HepG2 (cell line): Measurements from ENCODE around the gene PCNT. TPM values are rescaled to one million over a fixed set of nuclear protein-coding genes. Genes with fewer than 3 reads are reported as not detected.
A peak's percentile ranks its signal among the peaks of the same experiment; 100 is the strongest.

Experiments
- ARNT ChIP-seq: fragments of 450-650 bp; IDR thresholded peaks from 2 replicates; pipeline ENCODE4 v1.6.1; 2017
- ARNT2 ChIP-seq: sonication (generic); formaldehyde crosslinking; IDR thresholded peaks from 2 replicates; pipeline ENCODE4 v1.8.0; 2022; ENCODE audit warnings: mild to moderate bottlenecking, low read depth, missing genetic modification reagents, moderate library complexity
- BHLHE40 ChIP-seq: IDR thresholded peaks from 2 replicates; pipeline ENCODE4 v1.6.1; 2011; ENCODE audit warnings: low read length, improper control_type of control experiment
- BRD4 ChIP-seq: sonication (generic); formaldehyde crosslinking; IDR thresholded peaks from 2 replicates; pipeline ENCODE4 v1.4.0; 2020; ENCODE audit warnings: missing genetic modification reagents
- FOXK1 ChIP-seq: sonication (generic); formaldehyde crosslinking; IDR thresholded peaks from 2 replicates; pipeline ENCODE4 v1.4.0; 2020; ENCODE audit warnings: low read depth, missing genetic modification reagents, borderline replicate concordance
- HNRNPH1 ChIP-seq: fragments of 200-400 bp; formaldehyde crosslinking; optimal IDR thresholded peaks from 2 replicates; pipeline ENCODE3; 2017; ENCODE audit warnings: mild to moderate bottlenecking, low read depth, low read length
- IRF2 ChIP-seq: IDR thresholded peaks from 2 replicates; pipeline ENCODE4 v1.6.1; 2018; ENCODE audit warnings: missing genetic modification reagents, missing compliant biosample characterization
- IRX3 ChIP-seq: sonication (generic); formaldehyde crosslinking; IDR thresholded peaks from 2 replicates; pipeline ENCODE4 v1.8.1; 2023; ENCODE audit warnings: mild to moderate bottlenecking, low read depth, missing genetic modification reagents, borderline replicate concordance
- MAF1 ChIP-seq: sonication (generic); formaldehyde crosslinking; IDR thresholded peaks from 2 replicates; pipeline ENCODE4 v1.5.0; 2020; ENCODE audit warnings: missing genetic modification reagents, borderline replicate concordance
- MAFF ChIP-seq: IDR thresholded peaks from 2 replicates; pipeline ENCODE4 v1.6.1; 2011; ENCODE audit warnings: low read depth, low read length, improper control_type of control experiment
- MED1 ChIP-seq: sonication (generic); formaldehyde crosslinking; IDR thresholded peaks from 2 replicates; pipeline ENCODE4 v1.4.0; 2020; ENCODE audit warnings: missing genetic modification reagents
- NFYB ChIP-seq: sonication (generic); formaldehyde crosslinking; IDR thresholded peaks from 2 replicates; pipeline ENCODE4 v1.4.0; 2020; ENCODE audit warnings: missing genetic modification reagents
- SNAPC2 ChIP-seq: sonication (generic); formaldehyde crosslinking; IDR thresholded peaks from 2 replicates; pipeline ENCODE4 v1.8.1; 2022; ENCODE audit warnings: mild to moderate bottlenecking, missing genetic modification reagents
- SOX13 ChIP-seq, 3 experiments: fragments of 450-650 bp in 1 of 3; sonication (generic) in 1 of 3; formaldehyde crosslinking in 1 of 3; IDR thresholded peaks in 2 of 3; conservative IDR thresholded peaks in 1 of 3; 2 replicates each; pipeline versions ENCODE4 v1.5.0 to v1.6.1; 2016 to 2020; ENCODE audit warnings: antibody characterized with exemption in 1 of 3, mild to moderate bottlenecking in 1 of 3, missing compliant biosample characterization in 1 of 3, missing genetic modification reagents in 1 of 3, moderate library complexity in 1 of 3
- SRY ChIP-seq: sonication (generic); formaldehyde crosslinking; IDR thresholded peaks from 2 replicates; pipeline ENCODE4 v1.8.0; 2022; ENCODE audit warnings: mild to moderate bottlenecking, missing genetic modification reagents
- TGIF2 ChIP-seq: IDR thresholded peaks from 2 replicates; pipeline ENCODE4 v1.6.1; 2016; ENCODE audit warnings: control low read depth, missing compliant biosample characterization
- ZMYM4 ChIP-seq: sonication (generic); formaldehyde crosslinking; IDR thresholded peaks from 2 replicates; pipeline ENCODE4 v1.8.1; 2023; ENCODE audit warnings: mild to moderate bottlenecking, missing genetic modification reagents
- ZNF317 ChIP-seq: sonication (generic); formaldehyde crosslinking; IDR thresholded peaks from 2 replicates; pipeline ENCODE4 v1.5.0; 2020; ENCODE audit warnings: mild to moderate bottlenecking, missing genetic modification reagents
- ZNF441 ChIP-seq: sonication (generic); formaldehyde crosslinking; IDR thresholded peaks from 2 replicates; pipeline ENCODE4 v1.7.0; 2021; ENCODE audit warnings: missing genetic modification reagents, borderline replicate concordance
- ZNF501 ChIP-seq: sonication (generic); formaldehyde crosslinking; IDR thresholded peaks from 2 replicates; pipeline ENCODE4 v1.5.1; 2020; ENCODE audit warnings: mild to moderate bottlenecking, moderate library complexity, missing genetic modification reagents
- ZNF777 ChIP-seq: sonication (generic); formaldehyde crosslinking; IDR thresholded peaks from 2 replicates; pipeline ENCODE4 v1.4.0; 2020; ENCODE audit warnings: missing genetic modification reagents
- polyA plus RNA-seq, 8 experiments: library from polyadenylated mRNA; depleted of rRNA in 3 of 8; stranded (reverse) in 7 of 8; unstranded in 1 of 8; fragments of >200 nt; fragmentation: Illumina TruSeq in 4 of 8; extraction: Trizol in 4 of 8; gene quantifications; 2 replicates each; pipeline versions ENCODE4 v1.2.1 to v1.2.3, GENCODE V29; 2011 to 2016; ENCODE audit warnings: low read depth in 4 of 8, missing spikeins in 1 of 8, mixed read lengths in 1 of 8; ENCODE audit not compliant: insufficient read depth in 1 of 8
- total RNA-seq, 5 experiments: library from RNA; depleted of rRNA; stranded (reverse); fragments of >200 nt; fragmentation: Illumina TruSeq; extraction: Trizol; gene quantifications; 2 replicates each; pipeline ENCODE4 v1.2.3, GENCODE V29; 2016; ENCODE audit warnings: low read depth in 1 of 5
- TF ChIP-seq, protein P1 (sequence below): IDR thresholded peaks from 2 replicates; pipeline ENCODE4 v1.6.1; 2016
- TF ChIP-seq, protein P2 (sequence below): sonication (generic); formaldehyde crosslinking; IDR thresholded peaks from 2 replicates; pipeline ENCODE4 v1.5.0; 2020; ENCODE audit warnings: missing genetic modification reagents
- TF ChIP-seq, protein P3 (sequence below): sonication (generic); formaldehyde crosslinking; IDR thresholded peaks from 2 replicates; pipeline ENCODE4 v1.4.0; 2020; ENCODE audit warnings: missing genetic modification reagents
- TF ChIP-seq, protein P4 (sequence below): sonication (generic); formaldehyde crosslinking; IDR thresholded peaks from 2 replicates; pipeline ENCODE4 v1.8.1; 2023; ENCODE audit warnings: missing genetic modification reagents, mild to moderate bottlenecking, borderline replicate concordance
- TF ChIP-seq, protein P5 (sequence below): fragments of 450-650 bp; IDR thresholded peaks from 2 replicates; pipeline ENCODE4 v1.6.1; 2016

Gene PCNT
- total and polyA plus RNA-seq, 2 of the 13 experiments (the other 11 are each of a cell fraction or from before 2014, with no cell fraction given) = 5.6 to 12.4 TPM

DNA sequence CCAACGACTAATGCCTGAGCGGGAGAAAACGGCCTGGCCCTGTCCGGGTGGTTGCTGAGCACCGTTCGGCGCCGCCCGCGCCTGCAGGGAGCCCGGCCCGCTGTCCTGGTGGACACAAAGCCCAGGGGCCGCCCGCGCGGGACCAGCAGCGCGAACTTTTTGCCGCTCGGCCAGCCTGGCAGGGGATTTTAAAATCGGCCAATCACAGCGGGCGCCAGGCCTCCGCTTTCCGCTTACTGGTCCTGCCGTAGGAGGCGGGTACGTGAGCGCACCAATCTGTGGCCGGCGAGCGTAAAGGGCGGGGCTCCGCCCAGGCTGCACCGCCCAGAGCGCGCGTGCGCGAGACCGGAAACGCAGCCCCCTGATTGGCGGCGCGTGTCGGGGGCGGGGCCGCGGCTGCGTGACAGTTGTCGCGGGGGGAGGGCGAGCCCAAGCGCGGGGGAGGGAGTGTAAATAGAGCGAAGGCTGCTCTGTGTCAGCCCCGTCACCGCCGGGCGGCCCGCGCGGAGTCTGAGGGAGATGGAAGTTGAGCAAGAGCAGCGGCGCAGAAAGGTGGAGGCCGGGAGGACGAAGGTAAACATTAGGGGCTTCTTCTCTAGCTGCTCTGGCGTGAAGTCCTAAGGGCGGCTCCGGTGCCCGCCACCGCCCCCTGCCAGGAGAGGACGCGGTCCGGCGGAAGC is at the start of gene PCNT, which contains the start of gene C21orf58 (continued):
- peak; percentile 86 for TF ChIP-seq ZNF501 (CRISPR knock-in tag)
- TF ChIP-seq IRX3 (CRISPR knock-in tag) = 0 out of 2 replicates have a peak, but pooled peaks have one; percentile 44
- TF ChIP-seq MED1 (CRISPR knock-in tag) = no peak
- peak; percentile 55; the same call in 1 of the 2 replicates for TF ChIP-seq SNAPC2
- TF ChIP-seq IRF2 (CRISPR knock-in tag) = 0 out of 2 replicates have a peak, but pooled peaks have one; percentile 5
- TF ChIP-seq, protein P1, sequence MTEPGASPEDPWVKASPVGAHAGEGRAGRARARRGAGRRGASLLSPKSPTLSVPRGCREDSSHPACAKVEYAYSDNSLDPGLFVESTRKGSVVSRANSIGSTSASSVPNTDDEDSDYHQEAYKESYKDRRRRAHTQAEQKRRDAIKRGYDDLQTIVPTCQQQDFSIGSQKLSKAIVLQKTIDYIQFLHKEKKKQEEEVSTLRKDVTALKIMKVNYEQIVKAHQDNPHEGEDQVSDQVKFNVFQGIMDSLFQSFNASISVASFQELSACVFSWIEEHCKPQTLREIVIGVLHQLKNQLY (CRISPR knock-in tag) = no peak
- peak; percentile 97 for TF ChIP-seq NFYB (CRISPR knock-in tag)
- TF ChIP-seq ZMYM4 (CRISPR knock-in tag) = peak; percentile 50; the same call in 1 of the 2 replicates
- TF ChIP-seq ARNT = no peak
- 0 out of 2 replicates have a peak, but pooled peaks have one; percentile 32 for TF ChIP-seq BHLHE40
- TF ChIP-seq SOX13 (IDR thresholded peaks at IDR 0.05) = no peak
- TF ChIP-seq SOX13 (CRISPR knock-in tag; conservative IDR thresholded peaks at IDR 0.05 in 1 of 2, IDR thresholded peaks at IDR 0.05 in 1 of 2) = no peak
- no peak for TF ChIP-seq HNRNPH1
- TF ChIP-seq MAFF = no peak
- TF ChIP-seq, protein P2, sequence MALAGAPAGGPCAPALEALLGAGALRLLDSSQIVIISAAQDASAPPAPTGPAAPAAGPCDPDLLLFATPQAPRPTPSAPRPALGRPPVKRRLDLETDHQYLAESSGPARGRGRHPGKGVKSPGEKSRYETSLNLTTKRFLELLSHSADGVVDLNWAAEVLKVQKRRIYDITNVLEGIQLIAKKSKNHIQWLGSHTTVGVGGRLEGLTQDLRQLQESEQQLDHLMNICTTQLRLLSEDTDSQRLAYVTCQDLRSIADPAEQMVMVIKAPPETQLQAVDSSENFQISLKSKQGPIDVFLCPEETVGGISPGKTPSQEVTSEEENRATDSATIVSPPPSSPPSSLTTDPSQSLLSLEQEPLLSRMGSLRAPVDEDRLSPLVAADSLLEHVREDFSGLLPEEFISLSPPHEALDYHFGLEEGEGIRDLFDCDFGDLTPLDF = peak; percentile 99
- TF ChIP-seq, protein P3, sequence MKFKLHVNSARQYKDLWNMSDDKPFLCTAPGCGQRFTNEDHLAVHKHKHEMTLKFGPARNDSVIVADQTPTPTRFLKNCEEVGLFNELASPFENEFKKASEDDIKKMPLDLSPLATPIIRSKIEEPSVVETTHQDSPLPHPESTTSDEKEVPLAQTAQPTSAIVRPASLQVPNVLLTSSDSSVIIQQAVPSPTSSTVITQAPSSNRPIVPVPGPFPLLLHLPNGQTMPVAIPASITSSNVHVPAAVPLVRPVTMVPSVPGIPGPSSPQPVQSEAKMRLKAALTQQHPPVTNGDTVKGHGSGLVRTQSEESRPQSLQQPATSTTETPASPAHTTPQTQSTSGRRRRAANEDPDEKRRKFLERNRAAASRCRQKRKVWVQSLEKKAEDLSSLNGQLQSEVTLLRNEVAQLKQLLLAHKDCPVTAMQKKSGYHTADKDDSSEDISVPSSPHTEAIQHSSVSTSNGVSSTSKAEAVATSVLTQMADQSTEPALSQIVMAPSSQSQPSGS (CRISPR knock-in tag) = 0 out of 2 replicates have a peak, but pooled peaks have one; percentile 12
- TF ChIP-seq MAF1 (CRISPR knock-in tag) = 0 out of 2 replicates have a peak, but pooled peaks have one; percentile 47
- TF ChIP-seq ZNF317 (CRISPR knock-in tag) = peak; percentile 56; the same call in 1 of the 2 replicates
- TF ChIP-seq BRD4 = no peak
- peak; percentile 63; the same call in 1 of the 2 replicates for TF ChIP-seq ZNF441
- peak; percentile 77 for TF ChIP-seq TGIF2 (CRISPR knock-in tag)
- 0 out of 2 replicates have a peak, but pooled peaks have one; percentile 46 for TF ChIP-seq FOXK1
- TF ChIP-seq, protein P4, sequence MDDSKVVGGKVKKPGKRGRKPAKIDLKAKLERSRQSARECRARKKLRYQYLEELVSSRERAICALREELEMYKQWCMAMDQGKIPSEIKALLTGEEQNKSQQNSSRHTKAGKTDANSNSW (CRISPR knock-in tag) = no peak
- no peak for TF ChIP-seq ZNF777 (CRISPR knock-in tag)
- TF ChIP-seq SRY = peak; percentile 71; the same call in 1 of the 2 replicates
- TF ChIP-seq, protein P5, sequence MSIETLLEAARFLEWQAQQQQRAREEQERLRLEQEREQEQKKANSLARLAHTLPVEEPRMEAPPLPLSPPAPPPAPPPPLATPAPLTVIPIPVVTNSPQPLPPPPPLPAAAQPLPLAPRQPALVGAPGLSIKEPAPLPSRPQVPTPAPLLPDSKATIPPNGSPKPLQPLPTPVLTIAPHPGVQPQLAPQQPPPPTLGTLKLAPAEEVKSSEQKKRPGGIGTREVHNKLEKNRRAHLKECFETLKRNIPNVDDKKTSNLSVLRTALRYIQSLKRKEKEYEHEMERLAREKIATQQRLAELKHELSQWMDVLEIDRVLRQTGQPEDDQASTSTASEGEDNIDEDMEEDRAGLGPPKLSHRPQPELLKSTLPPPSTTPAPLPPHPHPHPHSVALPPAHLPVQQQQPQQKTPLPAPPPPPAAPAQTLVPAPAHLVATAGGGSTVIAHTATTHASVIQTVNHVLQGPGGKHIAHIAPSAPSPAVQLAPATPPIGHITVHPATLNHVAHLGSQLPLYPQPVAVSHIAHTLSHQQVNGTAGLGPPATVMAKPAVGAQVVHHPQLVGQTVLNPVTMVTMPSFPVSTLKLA = peak; percentile 79
- peak; percentile 85; the same call in 1 of the 2 replicates for TF ChIP-seq ARNT2 (CRISPR knock-in tag)
